KBM-7 (cell line): ENCODE data around the gene FMO2.

Experiments used
- DNase-seq: peaks from one replicate; pipeline ENCODE4 v3.0.0-alpha.2; 2015
- in situ Hi-C: fragments of 300-500 bp; cut with MboI; formaldehyde crosslinking; loops from 2 replicates; pipeline ENCODE4 v1.14.3; 2020; ENCODE audit warnings: low sequenced_read_pairs, low pct_unique_long_range_greater_than_20kb, mixed read lengths

The FMO2 gene

GRCh38 chr1:171250263-171250662 is 65.2 kb downstream of the FMO2 start:
- no peak for DNase-seq
- in situ Hi-C loops: no loop called here

DNA sequence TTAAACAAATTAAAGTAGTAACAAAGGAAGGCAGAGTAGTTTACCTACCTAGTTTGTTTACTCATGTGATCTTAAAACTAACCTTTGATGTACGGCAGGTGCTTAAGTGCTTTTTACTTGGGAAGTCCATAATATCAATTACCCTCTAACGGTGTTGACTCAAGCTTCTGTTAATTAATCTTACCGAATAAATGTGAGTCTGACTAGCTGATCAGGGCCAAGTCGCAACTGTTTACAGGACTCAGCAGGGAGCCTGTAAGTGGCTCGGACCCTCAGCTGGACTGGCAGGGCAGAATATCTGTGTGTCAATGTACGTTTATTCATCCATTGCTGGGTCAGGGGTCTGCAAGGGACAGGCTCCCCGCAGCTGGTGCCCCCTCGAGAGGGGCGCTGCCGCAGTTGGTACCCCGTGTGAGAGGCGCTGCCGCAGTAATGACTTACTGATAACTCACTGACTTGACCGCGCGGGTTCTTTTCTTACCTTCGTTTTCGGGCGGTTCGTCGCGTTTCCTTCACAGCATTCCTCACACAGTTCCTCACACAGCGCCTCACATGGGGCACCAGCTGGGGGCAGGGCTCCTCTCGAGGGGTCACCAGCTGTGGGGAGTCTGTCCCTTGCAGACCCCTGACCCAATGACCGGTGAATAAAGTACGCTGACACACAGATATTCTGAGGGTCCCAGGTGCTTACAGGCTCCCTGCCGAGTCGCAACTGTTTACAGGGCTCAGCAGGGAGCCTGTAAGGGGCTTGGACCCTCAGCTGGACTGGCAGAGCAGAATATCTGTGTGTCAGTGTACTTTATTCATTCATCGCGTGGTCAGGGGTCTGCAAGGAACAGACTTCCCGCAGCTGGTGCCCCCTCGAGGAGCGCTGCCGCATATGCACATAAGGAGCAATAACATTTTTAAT is 66.2 kb downstream of the FMO2 start:
- in situ Hi-C loops: no loop called here
- DNase-seq: peak; percentile 44

DNA sequence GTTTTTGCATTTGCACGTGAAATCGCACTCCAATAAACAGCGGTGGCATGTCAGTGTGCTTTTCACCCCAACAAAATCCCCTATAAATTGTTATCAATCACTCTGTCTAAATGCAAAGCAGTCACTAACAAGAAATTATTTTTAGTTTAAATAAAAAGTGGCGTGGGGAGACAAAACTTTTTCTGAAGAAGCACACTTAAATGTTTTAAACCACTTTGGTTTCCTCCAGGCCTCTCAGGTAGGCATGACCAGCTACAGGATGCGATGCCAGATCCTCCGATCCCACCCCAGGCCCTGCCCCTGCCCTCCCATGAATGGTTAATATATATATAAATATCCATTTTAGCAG is 66.8 kb downstream of the FMO2 start:
- in situ Hi-C loops: no loop called here

GRCh38 chr1:171252482-171252881 is 67.4 kb downstream of the FMO2 start:
- DNase-seq: no peak
- in situ Hi-C loops: no loop called here

More for the DNA sequence above, 66.8 kb downstream of the FMO2 start:
- no peak for DNase-seq

DNA sequence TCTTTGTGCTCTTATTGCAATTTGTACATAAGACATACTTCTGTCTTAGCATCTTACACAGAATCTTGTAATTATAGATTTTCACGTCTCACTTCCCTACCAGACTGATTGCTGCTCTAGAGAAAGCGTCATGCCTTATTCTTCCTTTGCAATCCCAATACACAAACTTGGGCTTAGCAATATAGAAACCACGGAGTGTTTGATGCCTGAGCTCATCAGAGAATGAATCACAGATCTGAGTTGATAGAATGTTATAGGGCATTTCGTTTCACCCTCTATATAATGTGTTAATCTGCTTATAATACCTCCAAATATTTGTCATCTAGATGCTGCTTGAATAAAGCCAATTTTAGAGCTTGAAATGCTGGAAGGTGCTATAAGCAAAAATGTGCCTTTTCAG is 69.8 kb downstream of the FMO2 start:
- in situ Hi-C loops: no loop called here
- no peak for DNase-seq

DNA sequence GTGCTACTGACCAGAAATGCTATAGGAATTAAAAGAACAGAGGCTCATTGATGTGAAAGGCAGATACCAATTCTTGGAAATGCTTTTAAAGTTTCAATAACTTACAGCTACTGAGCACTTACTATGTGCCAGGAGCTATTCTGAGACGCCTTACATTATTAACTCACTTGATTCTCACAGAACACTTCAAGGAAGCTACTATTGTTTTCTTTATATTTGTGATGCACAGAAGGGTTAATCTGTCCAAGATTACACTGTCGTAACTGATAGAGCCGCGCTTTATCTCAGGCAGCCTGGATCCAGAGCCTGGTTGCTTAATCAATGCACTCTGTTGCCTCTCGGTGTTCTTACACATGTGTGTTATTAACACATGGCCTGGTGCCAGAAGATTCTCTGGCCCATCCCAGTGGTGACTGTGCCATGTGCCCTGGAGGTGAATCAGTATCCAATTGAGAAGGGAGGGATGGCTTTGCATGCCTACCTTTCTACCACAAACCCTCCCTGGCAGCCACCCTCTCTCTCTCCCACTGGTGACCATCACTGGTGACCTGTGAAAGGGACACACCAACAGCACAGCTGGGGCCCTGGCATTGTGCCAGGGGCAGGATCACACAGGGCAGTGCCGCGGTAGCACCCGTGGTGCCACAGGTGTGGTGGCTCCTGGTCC is 72.0 kb downstream of the FMO2 start:
- DNase-seq: no peak
- in situ Hi-C loops: no loop called here

- in situ Hi-C loops: no loop called here
- DNase-seq: no peak
Measured at GRCh38 chr1:171257607-171258076, 72.5 kb downstream of the FMO2 start.

GRCh38 chr1:171258429-171258828 is 73.3 kb downstream of the FMO2 start:
- in situ Hi-C loops: no loop called here

DNA sequence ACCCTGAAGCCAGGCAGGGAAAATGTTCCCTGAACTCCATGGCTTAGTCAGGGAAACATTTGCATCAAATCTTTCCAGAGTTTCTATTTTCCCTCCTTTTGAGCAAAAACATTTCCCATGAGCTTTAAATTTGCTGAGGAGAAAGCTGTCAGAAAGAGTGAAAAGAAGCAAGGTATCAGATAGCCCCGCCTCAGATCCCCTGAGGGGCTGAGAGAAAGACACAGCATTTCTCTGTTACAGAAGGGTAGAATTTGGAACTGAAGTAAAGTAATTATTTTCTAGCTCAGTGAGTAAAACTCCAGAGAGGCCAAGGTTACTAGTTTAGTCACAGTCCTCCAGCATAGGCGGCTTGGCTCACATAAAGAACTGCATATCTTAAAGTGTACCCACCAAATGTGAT is 73.8 kb downstream of the FMO2 start:
- in situ Hi-C loops: no loop called here
- no peak for DNase-seq

More at GRCh38 chr1:171258429-171258828, 73.3 kb downstream of the FMO2 start:
- no peak for DNase-seq
